ENCODE results near the gene ZNF584.

The ZNF584 gene

DNA sequence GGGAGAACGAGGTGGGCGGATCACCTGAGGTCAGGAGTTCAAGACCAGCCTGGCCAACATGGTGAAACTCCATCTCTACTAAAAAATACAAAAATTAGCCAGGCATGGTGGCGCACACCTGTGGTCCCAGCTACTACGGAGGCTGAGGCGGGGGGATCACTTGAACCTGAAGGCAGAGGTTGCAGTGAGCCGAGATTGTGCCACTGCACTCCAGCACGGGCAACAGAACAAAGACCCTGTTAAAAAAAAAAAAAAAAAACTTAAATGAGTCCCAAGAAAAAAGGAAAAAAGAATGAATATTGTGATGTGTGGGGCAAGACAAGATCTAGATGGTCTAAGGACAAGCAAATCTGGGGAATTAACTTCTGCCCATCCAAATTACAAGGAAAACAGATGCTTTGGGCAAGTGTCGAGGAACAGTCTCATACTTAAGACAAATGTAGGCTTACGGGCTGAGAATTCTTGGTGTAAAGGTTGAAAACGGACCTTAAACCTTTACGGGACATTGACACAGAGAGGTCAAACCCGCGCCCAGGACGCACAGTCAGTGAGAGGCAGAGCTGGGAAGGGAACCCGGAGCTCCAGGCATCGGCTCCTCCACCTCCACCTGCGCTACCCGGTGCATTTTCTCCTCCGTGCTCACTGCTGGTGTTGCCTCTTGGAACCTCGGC, 57.8 kb downstream of the ZNF584 start:
- DNase-seq (ENCODE audit: low read depth): no peak

DNA sequence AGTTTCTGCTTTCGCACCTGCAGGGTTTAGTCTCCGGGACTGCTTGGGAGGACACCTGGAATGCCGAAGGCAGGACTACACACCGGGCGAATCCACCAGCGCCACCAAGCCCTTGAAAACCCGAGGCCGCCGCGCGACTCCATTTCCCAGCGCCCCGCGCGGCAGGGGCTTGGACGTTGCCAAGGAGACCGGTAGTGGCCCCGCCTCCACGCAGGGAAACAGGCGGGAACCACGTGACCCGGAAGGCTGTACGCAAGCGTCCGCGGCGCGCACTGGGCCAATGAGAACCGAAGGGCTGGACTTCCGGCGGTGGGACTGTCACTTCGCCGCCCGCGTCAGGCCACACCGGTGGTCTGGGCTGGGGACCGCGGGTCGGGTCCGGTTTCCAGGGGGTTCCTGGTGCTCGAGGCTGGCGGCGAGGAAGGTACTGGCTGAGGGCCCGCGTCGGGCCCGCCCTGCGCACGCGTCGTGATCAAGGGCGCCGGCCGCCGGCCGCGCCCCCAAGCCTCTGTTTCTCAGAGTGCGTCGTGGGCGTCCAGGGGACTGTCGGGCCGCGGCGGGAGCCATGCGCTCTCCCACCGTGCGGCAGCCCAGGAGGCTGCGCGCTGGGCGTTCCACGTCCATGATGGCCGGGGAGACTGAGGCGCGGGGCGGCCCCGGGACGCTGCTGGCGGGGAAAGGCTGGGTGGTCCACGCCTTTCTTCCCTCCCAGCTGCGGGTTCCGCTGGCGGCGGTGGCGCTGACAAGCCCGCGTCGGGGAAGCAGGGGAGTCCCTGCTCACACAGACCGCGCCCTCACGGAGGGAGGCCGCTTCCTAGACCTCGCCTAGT, 58.5 kb downstream of the ZNF584 start, which contains the start of gene ZNF324:
Gene ZNF324 (plus strand): TSS at position 321 of the 830 bp plus-strand sequence. CDS start 2,106 bp downstream, outside the sequence.
- peak; percentile 92 for DNase-seq (ENCODE audit: low read depth)
